IPS-18a (cell line): Measurements from ENCODE around the gene MTOR.
"Not testable (repeated sequence)": the region's sequence is repeated elsewhere in the genome, so short reads cannot be mapped to it uniquely, and the experiment has no call there.

Experiments
- H3K27ac ChIP-seq: one replicate; pipeline ENCODE4 v1.5.1; 2013; ENCODE audit warnings: low read length
- H3K27me3 ChIP-seq: one replicate; pipeline ENCODE4 v1.6.1; 2013; ENCODE audit warnings: mild to moderate bottlenecking, low read length; ENCODE audit not compliant: control insufficient read depth, insufficient read depth
- H3K36me3 ChIP-seq: one replicate; pipeline ENCODE4 v1.6.1; 2013; ENCODE audit warnings: low read depth, low read length; ENCODE audit not compliant: control insufficient read depth
- H3K4me1 ChIP-seq: one replicate; pipeline ENCODE4 v1.6.1; 2013; ENCODE audit warnings: low read depth, low read length; ENCODE audit not compliant: control insufficient read depth
- H3K4me3 ChIP-seq: one replicate; pipeline ENCODE4 v1.5.1; 2013; ENCODE audit warnings: low read length
- H3K9ac ChIP-seq: one replicate; pipeline ENCODE4 v1.6.1; 2013; ENCODE audit warnings: mild to moderate bottlenecking, low read length, moderate library complexity
- H3K9me3 ChIP-seq: one replicate; pipeline ENCODE4 v1.6.1; 2013; ENCODE audit warnings: low read depth, low read length; ENCODE audit not compliant: control insufficient read depth

MTOR gene

DNA sequence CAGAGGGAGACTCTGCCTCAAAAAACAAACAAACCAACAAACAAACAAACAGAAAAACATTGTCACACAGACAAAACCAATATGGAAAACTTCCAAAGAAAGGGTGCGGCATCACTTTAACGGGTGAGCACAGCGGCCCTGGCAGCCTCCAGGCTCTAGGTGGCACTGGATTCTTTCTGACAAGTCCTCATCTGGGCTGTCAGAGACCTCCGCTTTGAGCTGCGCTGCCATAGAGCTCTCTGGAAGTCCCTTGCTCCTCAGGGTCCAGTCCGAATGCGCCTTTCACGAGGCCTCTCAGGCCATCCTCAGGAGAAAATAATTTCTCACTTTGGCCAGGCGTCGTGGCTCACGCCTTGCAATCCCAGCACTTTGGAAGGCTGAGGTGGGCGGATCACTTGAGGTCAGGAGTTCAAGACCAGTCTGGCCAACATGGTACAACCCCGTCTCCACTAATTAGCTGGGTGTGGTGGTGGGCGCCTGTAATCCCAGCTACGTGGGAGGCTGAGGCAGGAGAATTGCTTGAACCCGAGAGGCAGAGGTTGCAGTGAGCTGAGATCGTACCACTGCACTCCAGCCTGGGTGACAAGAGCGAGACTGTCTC, 198.3 kb downstream of the MTOR start:
- peaks cover 43% of the 10 kb centered on the region for H3K36me3 ChIP-seq
- H3K4me3 ChIP-seq: not testable (repeated sequence)

DNA sequence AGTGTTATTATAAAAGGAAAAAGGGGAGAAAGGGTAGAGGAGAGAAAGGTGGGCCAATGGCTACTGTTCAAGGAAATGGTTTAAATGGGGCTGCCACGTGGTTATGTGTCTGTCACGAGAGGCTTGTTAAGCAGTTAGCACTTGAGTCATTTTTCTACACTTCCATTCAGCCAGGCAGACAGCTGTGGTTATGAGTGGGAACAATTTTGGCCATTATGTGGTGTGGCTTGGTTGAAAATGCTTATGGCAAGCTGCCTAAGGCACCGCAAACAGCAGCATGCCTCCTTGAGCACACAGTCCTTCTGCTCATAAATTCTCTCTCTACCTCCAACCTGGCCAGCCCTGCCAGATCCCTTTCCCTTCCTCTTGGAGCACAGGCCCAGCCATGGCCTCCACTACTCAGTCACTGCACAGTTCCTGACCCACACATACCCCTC, 199.4 kb downstream of the MTOR start:
- H3K9me3 ChIP-seq: no peaks in the 10 kb centered on the region
- H3K27me3 ChIP-seq: no peaks in the 10 kb centered on the region
- H3K27ac ChIP-seq: no peak overlapping the region
- H3K36me3 ChIP-seq: peaks cover 36% of the 10 kb centered on the region
- no peak overlapping the region for H3K4me3 ChIP-seq
- no peak overlapping the region for H3K9ac ChIP-seq
- no peaks in the 10 kb centered on the region for H3K4me1 ChIP-seq

More for the DNA sequence above, 198.3 kb downstream of the MTOR start:
- H3K9me3 ChIP-seq, H3K27ac ChIP-seq, H3K27me3 ChIP-seq, H3K4me1 ChIP-seq, H3K9ac ChIP-seq: not testable (repeated sequence)

DNA sequence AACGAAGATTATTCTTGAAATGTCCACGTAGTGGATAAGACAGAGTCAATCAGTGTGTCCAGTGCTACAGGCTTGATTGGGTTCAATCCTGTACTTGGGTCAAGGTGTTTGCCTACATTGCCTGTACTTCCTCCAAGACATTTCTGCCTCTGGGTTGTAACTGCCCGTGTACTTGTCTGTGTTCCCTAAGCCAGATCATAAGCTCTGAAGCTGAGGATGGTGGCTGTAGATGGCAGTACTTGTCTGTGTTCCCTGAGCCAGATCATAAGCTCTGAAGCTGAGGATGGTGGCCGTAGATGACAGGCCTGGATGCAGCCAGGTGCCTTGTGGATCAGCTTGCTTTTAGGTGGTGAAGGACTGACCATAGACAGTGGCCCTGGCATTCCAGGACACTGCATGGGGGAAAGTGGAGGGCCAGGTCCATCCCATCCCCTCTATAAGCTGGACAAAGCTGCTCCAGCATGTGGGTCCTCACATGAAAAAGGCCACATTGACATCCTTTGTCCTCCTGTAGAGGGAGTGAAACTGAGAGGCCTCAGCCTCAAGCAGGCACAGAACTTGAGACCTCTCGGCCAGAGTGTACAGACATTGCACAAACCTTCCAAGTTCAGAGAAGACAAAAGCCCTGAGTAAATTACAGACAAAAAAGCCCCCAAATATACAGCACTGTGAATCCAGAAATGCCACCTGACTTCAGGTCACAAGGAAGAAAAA, 200.5 kb downstream of the MTOR start:
- no peaks in the 10 kb centered on the region for H3K27me3 ChIP-seq
- no peaks in the 10 kb centered on the region for H3K4me1 ChIP-seq
- H3K9me3 ChIP-seq: no peaks in the 10 kb centered on the region
- H3K9ac ChIP-seq: no peak overlapping the region
- H3K4me3 ChIP-seq: no peak overlapping the region
- H3K36me3 ChIP-seq: peaks cover 32% of the 10 kb centered on the region
- no peak overlapping the region for H3K27ac ChIP-seq

DNA sequence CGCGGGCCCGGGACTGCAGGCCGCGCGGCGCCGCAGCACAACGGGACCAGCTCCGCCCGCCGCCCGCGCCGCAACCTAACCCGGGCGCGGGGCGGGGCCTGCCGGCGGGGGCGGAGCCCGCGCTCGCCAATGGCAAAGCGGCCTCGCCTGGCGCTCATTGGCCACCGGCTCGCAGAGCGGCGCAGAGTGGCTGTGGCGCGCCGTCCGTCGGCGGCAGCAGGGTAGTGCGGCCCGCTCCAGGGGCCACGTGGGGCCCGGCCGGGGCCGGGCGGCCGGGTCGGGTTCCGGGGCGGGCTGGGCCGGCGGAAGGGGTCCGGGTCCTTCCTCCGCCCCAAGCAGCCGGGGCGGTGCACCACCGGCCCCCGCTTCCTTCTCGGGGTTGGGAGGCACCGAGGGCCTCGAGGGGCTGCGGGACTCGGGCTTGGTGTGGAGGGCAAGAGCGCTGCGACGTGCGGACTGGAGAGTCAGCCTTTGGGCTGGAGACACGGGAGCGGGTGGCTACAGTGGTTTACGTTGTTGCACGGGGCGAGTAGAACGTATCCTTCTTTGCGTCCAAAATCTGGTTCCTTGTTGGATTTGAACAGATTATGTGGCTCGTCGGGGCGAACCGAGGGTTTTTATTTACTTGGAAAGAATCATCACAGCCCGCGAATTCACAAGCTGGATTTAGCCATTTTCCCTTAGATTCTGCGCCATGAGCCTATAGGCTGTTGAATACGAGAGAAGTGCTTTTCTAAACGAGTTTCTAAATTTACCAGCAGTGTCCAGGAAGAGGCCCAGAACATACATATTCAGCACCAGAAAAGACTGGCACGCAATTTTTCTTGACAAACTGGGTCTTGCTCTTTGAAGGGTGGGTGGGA, 202.2 kb downstream of the MTOR start, which contains the start of gene SRM:
TSS of gene SRM (minus strand) at position 51 of the 863 bp plus-strand sequence. CDS start 75 bp downstream, outside the sequence.
- Histone ChIP-seq H3K9me3 (no peaks in the 10 kb centered on the region), H3K36me3 (peaks cover 26% of the 10 kb centered on the region)

DNA sequence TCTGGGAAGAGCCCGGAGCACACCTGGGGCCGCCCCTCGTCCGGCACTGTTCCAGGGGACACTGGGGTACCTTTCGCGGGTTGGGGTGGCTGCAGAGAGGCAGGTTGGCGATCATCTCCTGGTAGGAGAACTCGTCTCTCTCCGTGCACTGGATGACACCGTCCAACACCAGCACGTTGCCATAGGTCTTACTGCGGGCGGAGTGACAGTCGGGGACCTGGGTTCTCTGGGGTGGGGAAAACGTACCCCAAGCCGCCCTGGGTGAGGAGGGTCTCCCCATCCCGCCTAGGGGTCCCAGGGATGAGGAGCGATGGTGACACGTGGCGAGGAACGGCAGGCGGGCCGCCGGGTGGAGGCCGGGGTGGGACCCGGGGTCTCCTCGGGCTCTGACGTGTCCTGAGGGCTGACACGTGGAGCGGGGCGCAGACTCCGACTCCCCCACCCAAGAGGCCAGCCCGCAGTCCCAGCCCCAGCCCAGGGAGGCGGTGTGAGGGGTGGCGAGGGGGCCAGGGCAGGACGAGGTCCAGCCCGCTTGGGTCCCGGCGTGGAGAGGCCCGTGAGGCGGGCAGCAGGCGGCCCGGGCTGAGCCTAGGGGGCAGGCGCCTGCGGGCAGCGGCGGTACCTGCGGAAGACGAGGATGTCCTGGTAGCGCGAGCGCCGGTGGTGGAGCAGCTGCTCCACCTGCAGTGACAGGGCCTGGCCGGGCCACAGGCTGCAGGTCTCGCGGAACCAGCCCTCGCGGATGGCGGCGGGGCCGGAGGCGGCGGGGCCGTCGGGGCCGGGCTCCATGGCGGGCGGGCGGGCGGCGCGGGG, 203.0 kb downstream of the MTOR start:
- H3K27ac ChIP-seq: no peak overlapping the region
- H3K4me1 ChIP-seq: no peaks in the 10 kb centered on the region
- no peaks in the 10 kb centered on the region for H3K27me3 ChIP-seq
- peak overlapping the region; percentile 84 for H3K4me3 ChIP-seq
- peak overlapping the region; percentile 73 for H3K9ac ChIP-seq
- H3K36me3 ChIP-seq: peaks cover 23% of the 10 kb centered on the region
- no peaks in the 10 kb centered on the region for H3K9me3 ChIP-seq

More for the DNA sequence above, 202.2 kb downstream of the MTOR start, which contains the start of gene SRM:
- Histone ChIP-seq H3K27me3 (no peaks in the 10 kb centered on the region), H3K9ac (peak within 1 kb of the TSS; percentile 92), H3K4me3 (peak within 1 kb of the TSS; percentile 92), H3K4me1 (no peaks in the 10 kb centered on the region), H3K27ac (peak within 1 kb of the TSS; percentile 68)

DNA sequence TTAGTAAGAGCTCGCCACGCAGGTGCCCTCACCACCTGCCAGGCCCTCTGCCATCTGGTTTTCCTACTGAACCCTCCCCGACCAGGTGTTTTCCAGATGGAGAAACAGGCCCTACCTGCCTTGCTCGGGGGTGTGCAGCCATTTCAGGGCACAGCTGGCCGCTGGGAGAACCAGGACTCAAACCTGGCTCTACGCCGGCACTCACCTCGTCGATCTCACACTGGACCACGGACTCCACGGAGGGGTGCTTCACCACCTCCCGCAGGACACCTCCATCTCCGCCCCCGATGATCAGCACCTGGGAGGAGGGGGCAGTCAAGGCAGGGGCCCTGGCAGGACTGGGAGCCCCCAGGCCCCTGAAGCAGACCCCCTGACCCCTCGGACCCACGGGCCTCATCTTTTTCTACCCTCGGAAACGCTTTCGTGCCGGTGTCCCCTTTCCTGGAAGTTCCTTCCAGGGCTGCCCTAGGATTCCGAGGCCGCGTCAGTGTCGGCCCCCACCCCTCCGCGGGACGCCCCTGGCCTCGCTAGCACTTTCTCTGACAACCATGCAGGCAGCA, 203.7 kb downstream of the MTOR start:
- no peaks in the 10 kb centered on the region for H3K9me3 ChIP-seq

DNA sequence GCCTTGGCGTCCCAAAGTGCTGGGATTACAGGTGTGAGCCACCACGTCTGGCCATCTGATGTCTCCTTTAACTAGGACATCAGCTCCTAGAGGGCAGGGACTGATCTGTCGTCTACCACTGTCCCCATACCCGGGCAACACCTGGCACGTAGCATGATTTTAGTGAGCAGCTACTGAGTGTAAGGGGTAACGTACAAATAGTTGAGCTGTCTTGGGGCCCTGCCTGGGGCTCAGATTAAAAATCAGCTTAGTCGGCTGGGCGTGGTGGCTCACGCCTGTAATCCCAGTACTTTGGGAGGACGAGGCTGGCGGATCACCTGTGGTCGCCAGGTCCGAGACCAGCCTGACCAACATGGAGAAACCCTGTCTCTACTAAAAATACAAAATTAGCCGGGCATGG, 204.3 kb downstream of the MTOR start:
- H3K27ac ChIP-seq: no peak overlapping the region
- H3K27me3 ChIP-seq: no peaks in the 10 kb centered on the region
- H3K9me3 ChIP-seq: no peaks in the 10 kb centered on the region
- H3K4me1 ChIP-seq: no peaks in the 10 kb centered on the region
- peaks cover 22% of the 10 kb centered on the region for H3K36me3 ChIP-seq
- H3K4me3 ChIP-seq: no peak overlapping the region
- no peak overlapping the region for H3K9ac ChIP-seq

More for the DNA sequence above, 203.7 kb downstream of the MTOR start:
- Histone ChIP-seq H3K4me1 (no peaks in the 10 kb centered on the region), H3K9ac (peak overlapping the region; percentile 73), H3K27ac (no peak overlapping the region), H3K4me3 (peak overlapping the region; percentile 84), H3K36me3 (peaks cover 26% of the 10 kb centered on the region), H3K27me3 (no peaks in the 10 kb centered on the region)

DNA sequence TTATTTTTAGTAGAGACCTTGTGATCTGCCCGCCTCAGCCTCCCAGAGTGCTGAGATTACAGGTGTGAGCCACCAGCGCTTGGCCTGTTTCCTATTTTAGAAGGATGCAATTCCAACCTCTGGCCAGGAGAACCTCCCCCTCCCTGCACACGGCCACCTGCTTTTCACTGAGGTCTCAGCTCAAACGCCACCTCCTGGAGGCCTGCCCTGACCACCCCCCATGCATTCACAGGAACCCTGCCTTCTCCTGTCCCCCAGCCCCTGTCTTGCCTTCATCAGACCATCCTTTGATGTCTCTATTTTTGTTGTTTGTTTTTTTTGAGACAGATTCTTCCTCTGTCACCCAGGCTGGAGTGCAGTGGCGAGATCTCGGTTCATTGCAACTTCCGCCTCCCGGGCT, 204.9 kb downstream of the MTOR start:
- peaks cover 21% of the 10 kb centered on the region for H3K36me3 ChIP-seq
- H3K9me3 ChIP-seq: no peaks in the 10 kb centered on the region
- no peaks in the 10 kb centered on the region for H3K27me3 ChIP-seq
- no peak overlapping the region for H3K9ac ChIP-seq
- no peak overlapping the region for H3K27ac ChIP-seq
- H3K4me3 ChIP-seq: no peak overlapping the region
- H3K4me1 ChIP-seq: no peaks in the 10 kb centered on the region
